Measurements from ENCODE around the gene RGS11.
A peak's percentile ranks its signal among the peaks of the same experiment; 100 is the strongest.
"Not testable (repeated sequence)": the region's sequence is repeated elsewhere in the genome, so short reads cannot be mapped to it uniquely, and the experiment has no call there.

The RGS11 gene

GRCh38 chr16:230949-231348 is 44.8 kb downstream of the RGS11 start:
- no peak for DNase-seq (ENCODE audit: low read depth in 1 of 2, low spot score in 1 of 2)

GRCh38 chr16:230351-230750 is 45.4 kb downstream of the RGS11 start:
- DNase-seq (ENCODE audit: low read depth in 1 of 2, low spot score in 1 of 2) = not testable (repeated sequence)

GRCh38 chr16:229731-230281 is 45.9 kb downstream of the RGS11 start:
- DNase-seq (ENCODE audit: low read depth in 1 of 2, low spot score in 1 of 2) = no peak

GRCh38 chr16:228852-229730 is 46.7 kb downstream of the RGS11 start, which contains the start of gene LUC7L:
Gene LUC7L (minus strand): TSS chr16:229449. CDS start chr16:229339, 110 bp downstream.
- peak; percentile 76 to 80 for DNase-seq (ENCODE audit: low read depth in 1 of 2, low spot score in 1 of 2)

GRCh38 chr16:228151-228851 is 47.4 kb downstream of the RGS11 start:
- no peak for DNase-seq (ENCODE audit: low read depth in 1 of 2, low spot score in 1 of 2)

GRCh38 chr16:220021-220420 is 55.7 kb downstream of the RGS11 start:
- DNase-seq (ENCODE audit: low read depth in 1 of 2, low spot score in 1 of 2) = no peak
